SK-N-SH (cell line): ENCODE measurements around the gene HPCA. TPM values are rescaled to one million over a fixed set of nuclear protein-coding genes. Genes with fewer than 3 reads are reported as not detected.

Source experiments
- CTCF ChIA-PET: fragments of 300-600, 350-600 bp; formaldehyde crosslinking; extraction: SDS; loops from one replicate; lab custom pipeline; 2021; lab: Yijun Ruan, JAX
- POLR2A ChIA-PET: fragments of 350-600 bp; sonication (Branson Sonifier 250); formaldehyde crosslinking; extraction: SDS; loops from one replicate; lab custom pipeline; 2020; ENCODE audit warnings: antibody characterized with exemption, inconsistent platforms; lab: Yijun Ruan, JAX
- DNase-seq: peaks from one replicate; pipeline ENCODE4 v3.0.0; 2012
- H2AFZ ChIP-seq: fragments of 200-600 bp; sonication (generic); 2 replicates; pipeline ENCODE4 v1.8.1; 2016; ENCODE audit warnings: antibody characterized with exemption, mild to moderate bottlenecking, low read depth
- H3F3A ChIP-seq: fragments of 200-600 bp; sonication (generic); replicated peaks from 2 replicates; pipeline ENCODE3; 2016; ENCODE audit warnings: antibody characterized with exemption, mild to moderate bottlenecking; ENCODE audit not compliant: insufficient read depth
- H3K27ac ChIP-seq, 2 experiments: fragments of 200-500 bp in 1 of 2; fragments of 200-600 bp in 1 of 2; sonication (Bioruptor generic) in 1 of 2; sonication (generic), shearing (Covaris generic) in 1 of 2; 2 replicates each; pipeline versions ENCODE4 v1.5.1 to v1.6.1; 2014 to 2016; ENCODE audit warnings: low read depth in 2 of 2, inconsistent platforms in 1 of 2, low read length in 1 of 2, mild to moderate bottlenecking in 1 of 2, mixed read lengths in 1 of 2
- H3K27me3 ChIP-seq: fragments of 200-600 bp; sonication (generic), shearing (Covaris generic); 2 replicates; pipeline ENCODE4 v1.6.1; 2016; ENCODE audit warnings: mixed run types; ENCODE audit not compliant: insufficient read depth
- H3K36me3 ChIP-seq, 2 experiments: fragments of 200-500 bp in 1 of 2; fragments of 200-600 bp in 1 of 2; sonication (Bioruptor generic) in 1 of 2; sonication (generic) in 1 of 2; replicated peaks in 1 of 2; 2 replicates each; pipeline versions ENCODE3 to v1.5.1; 2014 to 2016; ENCODE audit warnings: low read length in 1 of 2, mild to moderate bottlenecking in 1 of 2; ENCODE audit not compliant: insufficient read depth in 2 of 2, control insufficient read depth in 1 of 2
- H3K4me1 ChIP-seq, 2 experiments: fragments of 200-500 bp in 1 of 2; fragments of 200-600 bp in 1 of 2; sonication (Bioruptor generic) in 1 of 2; sonication (generic), shearing (Covaris generic) in 1 of 2; 2 replicates each; pipeline versions ENCODE4 v1.5.1 to v1.6.1; 2014 to 2016; ENCODE audit warnings: low read depth in 1 of 2, low read length in 1 of 2, mixed run types in 1 of 2; ENCODE audit not compliant: insufficient read depth in 2 of 2, control insufficient read depth in 1 of 2
- H3K4me2 ChIP-seq: fragments of 200-600 bp; sonication (generic), shearing (Covaris generic); 2 replicates; pipeline ENCODE4 v1.6.1; 2017; ENCODE audit warnings: mixed run types
- H3K4me3 ChIP-seq, 2 experiments: fragments of 200-500 bp in 1 of 2; fragments of 200-600 bp in 1 of 2; sonication (Bioruptor generic) in 1 of 2; sonication (generic), shearing (Covaris generic) in 1 of 2; 2 replicates each; pipeline versions ENCODE4 v1.5.1 to v1.8.1; 2014 to 2016; ENCODE audit warnings: low read depth in 2 of 2, inconsistent platforms in 1 of 2, low read length in 1 of 2, mild to moderate bottlenecking in 1 of 2, mixed read lengths in 1 of 2, moderate library complexity in 1 of 2
- H3K79me2 ChIP-seq: fragments of 200-600 bp; sonication (generic); 2 replicates; pipeline ENCODE4 v1.8.1; 2017; ENCODE audit warnings: mild to moderate bottlenecking; ENCODE audit not compliant: insufficient read depth
- H3K9ac ChIP-seq: fragments of 200-600 bp; sonication (generic); 2 replicates; pipeline ENCODE4 v1.6.1; 2017; ENCODE audit warnings: mixed run types
- H3K9me2 ChIP-seq: fragments of 200-600 bp; sonication (generic); 2 replicates; pipeline ENCODE4 v1.6.1; 2017; ENCODE audit warnings: mixed run types
- H3K9me3 ChIP-seq: fragments of 200-600 bp; sonication (generic); 2 replicates; pipeline ENCODE4 v1.6.1; 2017; ENCODE audit warnings: mixed run types, mild to moderate bottlenecking, moderate library complexity
- H4K20me1 ChIP-seq: fragments of 200-600 bp; sonication (generic); 2 replicates; pipeline ENCODE4 v1.6.1; 2017; ENCODE audit warnings: mild to moderate bottlenecking, mixed run types; ENCODE audit not compliant: insufficient read depth
- CHD2 ChIP-seq: fragments of 150-350 bp; IDR thresholded peaks from 2 replicates; pipeline ENCODE4 v1.6.1; 2018; ENCODE audit warnings: low read length; ENCODE audit not compliant: partially characterized antibody
- EP300 ChIP-seq, 2 experiments: IDR thresholded peaks; 2 replicates each; pipeline versions ENCODE4 v1.4.0 to v1.6.1; 2012; ENCODE audit warnings: borderline replicate concordance in 1 of 2, low read depth in 1 of 2, low read length in 1 of 2
- FOXJ3 ChIP-seq: sonication (generic); formaldehyde crosslinking; IDR thresholded peaks from 2 replicates; pipeline ENCODE4 v1.5.1; 2020; ENCODE audit warnings: mild to moderate bottlenecking, missing genetic modification reagents
- JUND ChIP-seq: IDR thresholded peaks from 2 replicates; pipeline ENCODE4 v1.4.0; 2012
- MEF2A ChIP-seq: IDR thresholded peaks from 2 replicates; pipeline ENCODE4 v1.4.0; 2012; ENCODE audit warnings: low read depth, borderline replicate concordance
- RAD21 ChIP-seq: IDR thresholded peaks from 2 replicates; pipeline ENCODE4 v1.6.1; 2012; ENCODE audit warnings: mild to moderate bottlenecking, low read length
- RCOR1 ChIP-seq: fragments of 150-350 bp; IDR thresholded peaks from 2 replicates; pipeline ENCODE4 v1.6.1; 2017; ENCODE audit warnings: antibody characterized with exemption, low read length
- RXRA ChIP-seq: IDR thresholded peaks from 2 replicates; pipeline ENCODE4 v1.4.0; 2012; ENCODE audit warnings: low read depth, mild to moderate bottlenecking, borderline replicate concordance
- SMC3 ChIP-seq: IDR thresholded peaks from 2 replicates; pipeline ENCODE4 v1.6.1; 2012; ENCODE audit warnings: low read depth, low read length, improper control_type of control experiment
- TAF1 ChIP-seq: IDR thresholded peaks from 2 replicates; pipeline ENCODE4 v1.6.1; 2012; ENCODE audit warnings: low read depth, mild to moderate bottlenecking, low read length, moderate library complexity, borderline replicate concordance
- TCF12 ChIP-seq: IDR thresholded peaks from 2 replicates; pipeline ENCODE4 v1.4.0; 2012
- USF2 ChIP-seq: fragments of 150-350 bp; IDR thresholded peaks from 2 replicates; pipeline ENCODE4 v1.6.1; 2017; ENCODE audit warnings: antibody characterized with exemption, low read length, low read depth, borderline replicate concordance
- WGBS: methylation state at CpG from one replicate; pipeline ENCODE4 v1.1.6; 2017; ENCODE audit warnings: low lambda C conversion rate; 5-methylcytosine and 5-hydroxymethylcytosine counted together
- polyA plus RNA-seq, 3 experiments: library from polyadenylated mRNA; depleted of rRNA; stranded (reverse); fragments of >200 nt; gene quantifications; 2 replicates each; pipeline ENCODE4 v1.2.3, GENCODE V29; 2012
- TF ChIP-seq, protein P1 (sequence below): IDR thresholded peaks from 2 replicates; pipeline ENCODE4 v1.4.0; 2012; ENCODE audit warnings: low read depth, borderline replicate concordance

Gene HPCA
- polyA plus RNA-seq, 1 of the 3 experiments (the other 2 are of a cell fraction) = not detected

GRCh38 chr1:32889731-32890278, 3.5 kb downstream of the HPCA start:
- Histone ChIP-seq H3K4me1 (peaks cover 0 to 8% of the 10 kb centered on the region in 2 experiments; a peak in 2 of 4 replicates), H3K27ac (no peak overlapping the region), H3F3A (peaks cover 4% of the 10 kb centered on the region), H2AFZ (no peak overlapping the region), H3K79me2 (no peaks in the 10 kb centered on the region), H3K4me2 (no peak overlapping the region), H3K9ac (no peak overlapping the region), H3K4me3 (no peak overlapping the region), H3K27me3 (peaks cover 5% of the 10 kb centered on the region; the same call in 1 of the 2 replicates), H3K9me3 (no peaks in the 10 kb centered on the region), H3K36me3 (no peaks in the 10 kb centered on the region), H3K9me2 (no peaks in the 10 kb centered on the region), H4K20me1 (0 out of 2 replicates have a peak, but pooled peaks cover 4% of the 10 kb centered on the region)
- ChIA-PET POLR2A (interaction anchor here (0.9 kb wide), 1 partner anchor 40 kb away, joined by 4 read pairs; no protein-coding TSS in a partner anchor), CTCF (interaction anchor here (1.0 to 9.0 kb wide), 8 partner anchors 9 to 206 kb away, joined by 3 to 46 read pairs (median 4); partner anchors contain the start of gene FNDC5)
- TF ChIP-seq RCOR1 (0 out of 2 replicates have a peak, but pooled peaks have one; percentile 54), CHD2 (no peak), TCF12 (no peak)
- DNase-seq = peak; percentile 60
- 56% methylated on average over 2 of the region's 3 CpGs for WGBS

GRCh38 chr1:32890516-32891240, 4.4 kb downstream of the HPCA start:
- DNase-seq = peak; percentile 14
- Histone ChIP-seq H4K20me1 (0 out of 2 replicates have a peak, but pooled peaks cover 4% of the 10 kb centered on the region), H3K4me2 (no peak overlapping the region), H3K36me3 (no peaks in the 10 kb centered on the region), H3K9me3 (no peaks in the 10 kb centered on the region), H3K27me3 (peaks cover 5% of the 10 kb centered on the region; the same call in 1 of the 2 replicates), H3K4me1 (peaks cover 0 to 8% of the 10 kb centered on the region in 2 experiments; a peak in 2 of 4 replicates), H3K27ac (no peak overlapping the region), H2AFZ (no peak overlapping the region), H3K9ac (no peak overlapping the region), H3K79me2 (no peaks in the 10 kb centered on the region), H3F3A (peaks cover 4% of the 10 kb centered on the region), H3K4me3 (no peak overlapping the region), H3K9me2 (no peaks in the 10 kb centered on the region)
- WGBS = 82% methylated on average over 5 of the region's 7 CpGs
- ChIA-PET POLR2A (interaction anchor here (0.9 kb wide), 1 partner anchor 40 kb away, joined by 4 read pairs; no protein-coding TSS in a partner anchor), CTCF (interaction anchor here (0.5 to 9.0 kb wide), 9 partner anchors 10 to 196 kb away, joined by 3 to 46 read pairs (median 6); partner anchors contain the start of gene FNDC5)
- TF ChIP-seq, protein P1, sequence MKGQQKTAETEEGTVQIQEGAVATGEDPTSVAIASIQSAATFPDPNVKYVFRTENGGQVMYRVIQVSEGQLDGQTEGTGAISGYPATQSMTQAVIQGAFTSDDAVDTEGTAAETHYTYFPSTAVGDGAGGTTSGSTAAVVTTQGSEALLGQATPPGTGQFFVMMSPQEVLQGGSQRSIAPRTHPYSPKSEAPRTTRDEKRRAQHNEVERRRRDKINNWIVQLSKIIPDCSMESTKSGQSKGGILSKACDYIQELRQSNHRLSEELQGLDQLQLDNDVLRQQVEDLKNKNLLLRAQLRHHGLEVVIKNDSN = no peak
- TF ChIP-seq USF2 = no peak
- no peak for TF ChIP-seq RAD21
- TF ChIP-seq SMC3 = no peak
- TF ChIP-seq TAF1 = no peak
- TF ChIP-seq JUND = no peak
- no peak for TF ChIP-seq FOXJ3 (CRISPR knock-in tag)
- TF ChIP-seq RXRA = no peak
- no peak for TF ChIP-seq CHD2
- no peak for TF ChIP-seq EP300 (IDR thresholded peaks at IDR 0.05; ENCODE audit: borderline replicate concordance in 1 of 2, low read depth in 1 of 2, low read length in 1 of 2)
- TF ChIP-seq MEF2A = no peak
- TF ChIP-seq, all 33 proteins: peak for 0
